ENCODE measurements around the gene GRK4.
"Not testable (repeated sequence)": the region's sequence is repeated elsewhere in the genome, so short reads cannot be mapped to it uniquely, and the experiment has no call there.

The GRK4 gene

DNA sequence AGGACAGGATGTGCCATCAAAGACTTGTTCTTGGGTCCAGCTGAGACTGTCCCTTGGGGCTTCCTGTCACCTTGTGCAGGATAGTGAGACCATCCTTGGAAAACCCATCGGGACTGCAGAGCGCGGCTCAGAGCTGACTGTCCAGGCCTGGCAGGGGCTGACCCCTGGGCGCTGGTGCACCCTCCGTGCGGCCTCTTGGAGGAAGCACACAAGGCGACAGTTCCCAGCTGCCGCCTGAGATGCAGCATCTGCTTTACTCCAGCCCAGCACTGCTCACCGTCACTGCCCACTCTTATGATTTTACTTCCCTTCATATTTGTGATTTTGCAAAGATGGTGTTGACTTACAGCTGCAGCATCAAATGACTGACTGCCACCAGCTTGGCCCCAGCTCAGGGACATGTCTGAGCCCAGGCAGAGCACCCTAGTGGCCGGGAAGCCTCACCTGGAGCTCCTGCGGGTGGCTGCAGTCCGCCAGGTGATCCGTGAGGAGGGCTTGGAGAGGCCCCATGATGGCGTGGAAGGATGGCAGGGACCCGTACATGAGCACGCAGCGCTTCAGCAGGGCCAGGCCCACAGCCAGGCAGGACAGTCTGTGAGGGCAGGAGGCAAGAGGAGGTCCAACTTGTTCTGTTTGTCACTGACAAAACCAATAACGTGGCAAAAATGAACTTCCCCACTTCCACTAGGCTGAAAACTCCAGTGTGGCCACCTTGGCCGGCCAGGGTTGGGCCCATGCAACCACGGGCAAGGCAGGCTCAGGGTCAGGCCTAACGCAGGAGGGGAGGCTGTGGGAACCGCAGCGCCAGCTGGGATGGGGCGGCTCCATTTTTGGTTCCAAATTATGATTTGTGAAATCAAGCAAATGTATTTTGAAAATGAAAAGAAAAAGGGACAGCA, 22.0 kb upstream of the GRK4 start:
- no peak for DNase-seq (ENCODE audit: low spot score)

DNA sequence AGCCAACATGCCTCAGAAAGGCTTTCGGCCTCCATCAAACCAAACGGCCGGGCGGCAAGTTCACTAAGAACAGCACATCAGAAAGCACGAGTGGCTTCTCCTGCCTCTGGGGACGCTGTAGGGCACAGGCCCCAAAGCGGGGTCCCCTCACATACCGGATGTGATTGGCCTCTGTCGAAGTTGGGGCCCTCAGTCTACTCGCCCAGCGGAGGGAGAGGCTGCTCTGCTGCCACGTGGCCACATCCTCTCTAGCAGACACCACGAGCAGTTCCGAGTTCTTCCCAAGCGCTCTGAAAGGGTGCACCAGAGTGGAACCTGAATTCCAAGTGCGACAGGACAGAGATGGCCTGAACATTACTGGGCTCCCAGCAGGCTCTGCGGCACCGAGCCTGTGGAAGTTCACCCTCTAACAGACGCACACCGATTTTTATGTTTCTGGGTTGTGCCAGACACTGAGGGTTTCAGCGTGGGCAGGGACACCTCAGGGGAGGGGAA, 21.3 kb upstream of the GRK4 start:
- DNase-seq (ENCODE audit: low spot score), result no peak

DNA sequence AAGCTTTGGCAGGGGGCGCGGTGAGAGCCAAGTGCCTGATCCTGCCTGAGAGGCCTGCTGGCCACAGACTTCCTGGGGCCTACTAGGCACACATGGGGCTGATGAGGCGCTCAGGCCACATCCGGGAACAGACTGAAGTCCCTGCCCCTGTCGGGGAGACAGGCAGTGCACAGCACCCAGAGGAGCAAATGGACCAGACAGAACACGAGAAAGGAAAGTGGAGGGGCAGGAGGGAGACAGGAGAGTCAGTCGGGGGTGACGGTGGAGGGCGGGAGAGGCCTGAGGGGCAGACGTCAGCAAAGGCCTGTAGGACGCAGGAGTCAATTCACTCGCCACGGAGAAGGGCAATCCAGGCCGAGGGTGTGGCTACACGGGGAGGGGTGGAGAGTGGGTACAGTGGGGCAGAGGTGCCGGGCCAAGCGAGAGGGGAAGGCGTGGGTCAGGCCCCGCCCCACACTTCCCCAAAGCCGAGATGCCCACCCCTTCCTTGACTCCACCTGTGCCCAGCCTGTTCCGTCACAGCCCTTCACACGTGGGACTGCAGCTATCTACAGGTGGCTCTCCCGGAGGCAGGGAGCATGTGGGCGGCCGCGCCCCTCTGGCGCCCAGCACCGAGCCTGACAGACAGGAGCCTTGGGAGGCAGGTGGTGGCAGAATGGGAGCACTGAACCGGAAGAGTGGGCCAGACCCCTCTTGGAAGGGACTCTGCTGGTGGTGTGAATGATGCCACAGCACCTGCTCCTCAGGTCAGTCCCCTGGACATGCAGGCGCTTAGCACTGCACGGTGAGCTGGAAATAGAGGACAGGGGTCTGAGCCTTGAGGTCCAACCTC, 20.6 kb upstream of the GRK4 start:
- DNase-seq (ENCODE audit: low spot score), result no peak

DNA sequence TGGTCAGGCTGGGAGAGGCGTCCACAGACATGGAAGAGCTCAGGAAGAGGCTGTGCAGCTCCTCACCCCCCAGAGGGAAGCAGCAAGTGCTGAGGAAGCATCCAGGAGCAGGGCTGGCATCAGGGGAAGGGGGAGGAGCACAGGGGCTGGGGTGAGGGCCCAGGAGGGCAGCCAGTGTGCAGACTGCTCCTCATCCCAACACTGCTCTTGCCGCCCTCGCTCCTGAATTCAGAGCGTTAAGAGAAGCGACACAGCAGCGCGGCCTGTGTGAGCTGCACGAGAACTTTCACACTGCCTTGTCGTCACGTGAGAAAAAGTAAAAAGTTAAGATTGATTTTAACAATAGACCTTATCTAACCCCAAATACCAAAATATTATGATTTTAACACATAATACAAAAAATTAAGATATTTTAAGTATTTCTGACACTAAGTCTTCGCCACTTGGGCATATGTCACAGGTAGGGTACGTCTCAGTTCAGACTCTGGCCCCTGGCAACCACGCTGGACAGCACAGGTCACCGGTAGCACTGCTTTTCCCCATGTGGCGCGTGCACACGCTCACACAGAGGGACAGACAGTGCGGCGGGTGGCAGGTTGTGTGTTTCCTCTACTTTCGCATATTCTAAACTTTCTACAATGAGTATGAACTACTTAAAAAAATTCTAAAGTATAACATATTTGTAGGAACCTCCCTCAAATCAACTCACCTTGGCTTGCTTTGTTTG, 19.8 kb upstream of the GRK4 start:
- DNase-seq (ENCODE audit: low spot score), result no peak

DNA sequence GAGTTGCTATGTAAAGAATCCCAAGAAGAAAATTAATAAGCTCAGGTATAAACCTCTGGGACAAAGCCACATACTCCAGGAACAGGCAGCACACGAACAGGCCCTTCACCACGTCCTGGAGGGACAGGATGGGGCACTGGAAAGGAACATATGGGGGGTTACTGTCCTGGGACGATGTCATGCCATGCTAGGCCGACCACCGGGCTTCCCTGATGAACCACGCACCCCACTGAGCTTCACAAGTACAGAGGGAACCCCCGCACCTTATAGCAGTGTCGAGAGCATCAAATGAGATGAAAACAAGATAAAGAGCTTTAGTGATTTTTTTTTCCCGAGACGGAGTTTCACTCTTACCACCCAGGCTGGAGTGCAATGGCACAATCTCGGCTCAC, 19.3 kb upstream of the GRK4 start:
- no peak for DNase-seq (ENCODE audit: low spot score)

DNA sequence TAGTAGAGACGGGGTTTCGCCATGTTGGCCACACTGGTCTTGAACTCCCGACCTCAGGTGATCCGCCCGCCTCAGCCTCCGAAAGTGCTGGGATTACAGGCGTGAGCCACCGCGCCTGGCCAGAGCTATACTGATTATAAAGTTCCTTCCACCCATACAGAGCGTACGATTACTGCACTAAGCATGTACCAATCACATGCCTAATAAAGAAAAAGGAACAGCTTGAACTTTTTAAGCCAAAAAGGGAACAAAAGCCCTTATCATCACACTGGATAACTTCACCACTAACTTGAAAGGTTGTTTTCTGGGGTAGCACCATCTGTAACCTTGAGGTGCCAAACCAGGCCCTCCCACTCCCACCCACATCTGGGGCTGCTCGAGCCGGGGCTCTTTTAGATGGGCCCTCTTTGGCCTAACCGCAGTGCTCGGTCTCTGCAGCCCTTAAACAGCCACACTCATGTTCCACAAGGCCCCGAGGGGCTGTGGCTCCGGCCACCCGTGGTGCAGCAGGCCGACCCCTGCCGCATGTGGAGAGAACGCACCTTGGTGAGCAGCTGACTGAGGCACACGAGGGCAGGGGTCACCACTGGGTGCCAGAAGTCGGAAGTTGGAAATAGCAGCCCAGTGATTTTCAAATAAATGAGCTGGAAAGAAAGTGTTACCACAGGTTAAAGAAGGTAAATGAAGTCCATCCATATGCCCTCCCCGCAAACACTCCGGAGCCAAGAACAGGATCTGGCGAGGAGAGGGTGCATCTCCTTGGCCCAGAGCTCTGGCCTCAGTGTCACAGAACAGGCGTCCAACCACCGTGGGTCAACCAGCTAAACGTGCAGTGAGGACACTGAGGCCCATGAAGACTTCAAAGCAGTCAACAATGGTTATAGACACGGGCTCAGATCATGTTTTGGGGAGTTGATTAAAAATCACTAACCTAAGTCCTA, 18.5 kb upstream of the GRK4 start:
- no peak for DNase-seq (ENCODE audit: low spot score)

DNA sequence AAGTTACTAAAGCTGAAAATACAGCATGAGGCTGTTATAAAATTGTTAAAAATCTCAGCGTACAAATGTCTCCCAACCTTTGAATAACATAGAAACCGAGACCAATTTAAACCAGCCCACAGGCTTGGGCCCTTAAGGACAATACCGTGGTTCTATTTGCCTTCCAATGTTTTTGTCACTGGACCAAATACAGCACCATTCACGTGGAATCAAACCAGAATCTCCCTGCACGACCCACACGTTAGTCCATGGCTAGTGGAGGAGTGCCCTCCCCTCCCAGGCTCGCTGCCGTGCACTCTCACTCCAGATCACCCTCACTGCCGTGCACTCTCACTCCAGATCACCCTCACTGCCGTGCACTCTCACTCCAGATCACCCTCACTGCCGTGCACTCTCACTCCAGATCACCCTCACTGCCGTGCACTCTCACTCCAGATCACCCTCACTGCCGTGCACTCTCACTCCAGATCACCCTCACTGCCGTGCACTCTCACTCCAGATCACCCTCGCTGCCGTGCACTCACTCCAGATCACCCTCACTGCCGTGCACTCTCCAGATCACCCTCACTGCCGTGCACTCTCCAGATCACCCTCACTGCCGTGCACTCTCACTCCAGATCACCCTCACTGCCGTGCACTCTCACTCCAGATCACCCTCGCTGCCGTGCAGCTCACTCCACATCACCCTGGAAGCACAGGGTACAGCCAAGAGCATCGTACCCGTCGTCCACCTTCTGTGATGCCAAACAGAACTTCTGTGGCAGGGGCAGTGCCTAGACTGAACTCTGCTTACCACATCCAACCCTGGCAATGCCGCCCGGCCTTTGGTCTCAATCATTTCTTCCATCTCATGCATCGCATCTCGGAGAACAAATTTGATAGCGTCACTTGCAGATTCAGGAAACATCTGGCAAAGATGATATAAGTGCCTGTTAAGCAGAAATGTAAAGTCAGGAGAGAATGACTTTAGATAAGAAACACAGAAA, 17.5 kb upstream of the GRK4 start:
- not testable (repeated sequence) for DNase-seq (ENCODE audit: low spot score)

DNA sequence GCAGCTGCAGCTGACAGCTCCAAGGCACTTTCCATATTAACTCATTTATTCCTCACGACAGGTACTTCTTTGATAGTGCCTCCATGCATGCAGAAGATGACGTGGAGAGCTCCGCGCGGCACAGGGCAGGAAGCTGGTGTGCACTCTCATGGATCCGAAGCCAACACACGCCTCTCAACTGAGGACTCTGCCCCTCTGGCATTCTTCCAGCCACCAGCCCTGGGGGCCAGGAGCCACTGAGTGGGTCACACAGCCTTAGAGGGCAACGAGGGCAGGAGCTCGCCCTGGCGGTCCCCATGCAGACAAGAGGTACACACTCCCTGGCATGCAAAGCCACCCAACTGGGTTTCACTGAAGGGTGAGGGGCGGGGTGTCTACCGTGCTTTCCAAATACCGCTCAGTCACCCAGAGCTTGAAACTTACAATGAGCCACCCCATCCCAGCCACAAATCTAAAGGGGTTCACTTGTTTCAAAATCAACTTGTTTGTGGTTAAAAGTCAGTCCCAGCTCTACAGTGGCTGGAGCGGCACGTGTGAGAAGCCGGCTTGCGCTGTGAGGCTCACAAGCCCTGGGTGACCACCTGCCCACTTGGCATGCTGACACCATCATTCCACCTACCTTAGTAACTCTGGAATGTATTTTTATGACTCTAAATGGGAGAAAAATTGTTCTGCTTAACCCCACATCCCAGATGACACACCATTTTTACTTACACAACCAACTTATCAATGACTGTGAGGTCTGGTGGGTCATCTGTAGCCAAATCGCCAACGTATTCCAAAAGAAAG, 16.4 kb upstream of the GRK4 start:
- DNase-seq (ENCODE audit: low spot score), result no peak

DNA sequence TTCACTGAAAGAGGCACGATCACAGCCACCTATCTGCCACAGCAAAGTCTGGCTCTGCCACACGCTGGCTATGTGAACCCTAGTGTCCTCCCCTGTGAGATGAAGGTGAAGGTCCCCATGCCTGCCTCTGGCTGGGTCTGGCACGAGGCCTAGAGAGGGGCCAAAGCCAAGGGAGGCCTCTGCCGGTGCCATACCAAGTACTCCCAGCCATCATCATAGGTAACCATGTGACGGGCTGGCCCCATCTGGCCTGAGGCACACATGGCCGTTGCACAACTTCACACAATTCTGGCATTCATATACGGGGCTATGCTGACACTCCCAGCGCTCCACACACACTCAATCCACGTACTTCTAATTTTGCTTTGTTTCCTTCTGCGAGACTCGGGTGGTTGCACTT, 15.4 kb upstream of the GRK4 start:
- DNase-seq (ENCODE audit: low spot score), result no peak

DNA sequence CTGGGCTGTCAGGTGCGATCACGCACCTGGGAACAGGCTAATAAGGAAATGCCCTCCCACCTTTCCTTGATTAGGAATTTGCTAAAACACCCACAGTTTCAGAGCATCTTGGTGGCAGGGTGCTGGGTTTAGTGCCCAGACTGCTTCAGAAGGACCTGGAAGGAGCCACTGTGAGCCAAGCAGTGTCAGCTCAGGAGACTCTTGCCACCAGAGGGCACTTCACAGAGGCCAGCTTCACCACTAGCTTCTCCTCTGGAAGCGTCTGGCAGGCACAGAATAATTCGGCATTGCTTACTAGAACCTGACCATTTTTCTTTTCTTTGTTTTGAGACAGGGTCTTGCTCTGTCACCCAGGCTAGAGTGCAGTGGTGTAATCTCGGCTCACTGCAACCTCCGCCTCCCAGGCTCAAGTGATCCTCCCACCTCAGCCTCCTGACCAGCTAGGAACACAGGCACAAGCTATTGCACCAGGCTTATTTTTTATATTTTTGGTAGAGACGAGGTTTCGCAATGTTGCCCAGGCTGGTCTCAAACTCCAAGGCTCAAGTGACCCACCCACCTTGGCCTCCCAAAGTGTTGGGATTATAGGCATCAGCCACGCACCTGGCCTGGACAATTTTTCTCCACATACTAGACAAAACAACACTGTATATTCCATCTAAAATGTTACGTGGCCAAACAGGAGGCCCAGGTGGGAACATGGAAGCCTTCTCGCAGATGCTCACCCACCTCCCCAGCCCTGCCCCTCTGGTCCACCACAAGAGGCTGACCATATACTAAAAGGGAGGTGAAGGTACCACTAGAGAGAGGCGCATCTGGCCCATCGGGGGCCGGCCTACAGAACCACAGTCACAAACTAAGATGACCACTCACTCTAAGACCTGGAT, 14.2 kb upstream of the GRK4 start:
- peak; percentile 64 for DNase-seq (ENCODE audit: low spot score)

DNA sequence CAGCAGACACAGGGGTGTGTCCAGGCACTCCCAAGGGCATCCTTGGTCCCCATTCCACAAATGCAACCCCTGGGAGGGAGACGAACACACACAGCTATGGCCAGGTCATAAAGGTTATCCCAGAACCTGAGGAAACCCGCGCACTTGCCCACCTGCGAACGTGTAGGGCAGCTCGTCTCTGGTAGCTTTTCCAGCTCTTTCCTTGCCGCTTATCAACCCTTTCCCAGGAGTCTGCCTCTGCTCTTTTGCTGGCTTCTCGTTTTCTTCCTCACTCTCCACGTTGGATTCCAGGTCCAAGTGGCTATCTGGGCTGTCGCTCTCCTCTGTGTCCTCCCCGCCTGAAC, 13.6 kb upstream of the GRK4 start:
- DNase-seq (ENCODE audit: low spot score), result no peak

DNA sequence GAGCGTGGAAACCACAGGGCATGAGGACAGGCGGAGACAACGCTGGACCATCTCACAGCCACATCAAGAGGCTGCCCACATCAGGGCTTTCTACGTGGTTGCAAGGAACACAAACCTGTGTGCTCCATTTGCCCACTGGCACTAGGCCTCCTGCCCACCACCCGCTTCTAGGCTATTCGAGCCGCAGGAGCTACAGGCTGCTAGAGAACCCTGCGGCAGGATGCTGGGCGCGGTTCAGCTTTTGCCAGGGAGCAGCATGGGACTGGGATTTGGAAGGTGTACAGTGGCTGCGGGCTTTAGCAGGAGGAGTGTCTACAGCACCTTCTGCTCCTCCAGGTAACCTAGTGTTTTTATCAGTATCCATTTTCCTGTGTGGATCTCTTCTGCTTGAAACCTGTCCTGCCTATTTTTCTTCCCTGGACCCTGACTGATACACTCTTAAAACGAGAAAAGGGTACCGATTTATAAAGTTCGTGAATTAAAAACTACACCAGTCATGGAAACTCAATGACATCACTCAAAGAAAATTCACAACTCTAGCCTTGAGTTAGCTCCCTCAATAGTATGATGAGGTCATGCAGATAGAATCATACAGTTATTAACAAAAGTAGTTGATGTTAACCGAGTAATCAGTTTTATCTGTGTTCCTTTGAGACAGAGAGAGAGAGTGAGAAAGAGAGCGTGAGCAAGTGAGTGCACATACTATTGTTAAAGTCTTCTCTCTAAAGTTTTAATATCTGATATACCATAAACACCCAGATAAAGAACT, 13.0 kb upstream of the GRK4 start:
- DNase-seq (ENCODE audit: low spot score), result no peak

DNA sequence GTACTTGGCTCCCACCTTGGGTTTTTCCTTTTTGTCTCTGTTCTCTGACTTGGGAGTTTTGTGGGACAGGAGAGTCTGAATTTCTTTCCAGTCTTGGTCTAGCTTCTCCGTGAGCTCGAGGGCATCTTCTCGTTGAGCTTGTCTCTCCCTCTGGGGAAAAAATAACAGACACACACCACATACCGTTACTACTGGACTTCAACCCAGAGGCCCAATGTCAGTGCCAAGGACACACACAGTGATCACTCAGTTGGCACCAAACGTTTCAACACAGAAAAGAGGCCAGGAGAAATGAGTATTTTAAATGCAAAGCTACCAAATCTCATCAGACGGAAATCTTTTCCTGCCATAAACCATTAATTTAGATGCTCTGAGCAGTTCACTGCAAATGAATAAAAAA, 9.9 kb upstream of the GRK4 start:
- no peak for DNase-seq (ENCODE audit: low spot score)

DNA sequence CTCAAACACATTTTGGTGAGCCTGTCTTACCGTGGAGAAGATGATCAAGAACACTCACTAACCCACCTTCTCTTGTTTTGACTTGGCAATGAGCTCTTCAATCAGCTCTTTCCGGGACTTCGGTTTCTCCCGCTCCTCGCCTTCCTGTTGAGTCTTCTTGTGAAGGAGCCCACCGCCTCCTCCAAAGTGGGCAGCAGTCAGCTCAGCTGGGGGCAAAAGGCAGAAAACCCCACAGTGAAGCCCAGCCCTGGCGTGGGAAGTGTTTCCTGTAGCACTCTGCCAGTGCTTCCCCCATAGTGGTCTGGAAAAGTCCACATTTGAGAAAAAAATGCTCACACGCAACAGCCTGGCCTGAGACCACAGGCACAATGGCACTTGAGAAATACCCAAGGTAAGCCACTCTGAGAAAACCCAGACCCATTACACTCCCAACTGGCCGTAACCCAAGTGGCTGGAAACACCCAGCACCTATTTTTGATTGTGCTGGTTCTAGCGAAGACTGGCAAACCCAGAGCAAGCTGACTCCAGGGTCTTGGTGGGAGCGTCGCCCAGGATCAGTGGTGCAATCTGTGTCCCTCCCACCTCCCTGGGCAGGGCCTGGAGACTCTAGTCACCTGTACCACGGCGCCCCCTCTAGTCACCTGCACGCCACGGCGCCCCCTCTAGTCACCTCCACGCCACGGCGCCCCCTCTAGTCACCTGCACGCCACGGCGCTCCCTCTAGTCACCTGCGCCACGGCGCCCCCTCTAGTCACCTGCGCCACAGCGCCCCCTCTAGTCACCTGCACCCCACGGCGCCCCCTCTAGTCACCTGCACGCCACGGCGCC, 8.8 kb upstream of the GRK4 start:
- DNase-seq (ENCODE audit: low spot score), result no peak

DNA sequence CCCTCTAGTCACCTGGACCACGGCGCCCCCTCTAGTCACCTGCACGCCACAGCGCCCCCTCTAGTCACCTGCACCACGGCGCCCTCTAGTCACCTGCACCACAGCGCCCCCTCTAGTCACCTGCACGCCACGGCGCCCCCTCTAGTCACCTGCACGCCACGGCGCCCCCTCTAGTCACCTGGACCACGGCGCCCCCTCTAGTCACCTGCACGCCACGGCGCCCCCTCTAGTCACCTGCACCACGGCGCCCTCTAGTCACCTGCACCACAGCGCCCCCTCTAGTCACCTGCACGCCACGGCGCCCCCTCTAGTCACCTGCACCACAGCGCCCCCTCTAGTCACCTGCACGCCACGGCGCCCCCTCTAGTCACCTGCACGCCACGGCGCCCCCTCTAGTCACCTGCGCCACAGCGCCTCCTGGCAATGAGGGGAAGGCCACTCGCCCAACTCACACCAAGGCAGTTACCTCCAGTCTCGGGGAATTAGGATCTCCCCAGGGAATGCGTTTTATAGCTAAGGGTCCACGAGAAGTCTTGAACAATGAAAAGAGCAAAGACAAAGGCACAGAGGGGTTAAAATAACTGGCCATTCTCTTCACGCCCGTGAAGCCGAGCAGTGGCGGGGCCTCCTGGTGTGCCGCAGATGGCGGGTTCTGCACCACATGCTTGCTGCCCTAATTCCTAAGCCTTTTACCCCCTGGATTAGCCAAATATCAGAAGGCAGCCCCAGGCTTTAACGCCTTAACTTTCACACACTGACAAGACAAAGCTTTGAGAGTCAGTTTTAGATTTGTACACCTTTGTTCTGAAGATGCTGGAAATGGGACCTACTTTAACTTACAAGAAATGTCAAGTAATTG, 8.0 kb upstream of the GRK4 start:
- DNase-seq (ENCODE audit: low spot score), result not testable (repeated sequence)

DNA sequence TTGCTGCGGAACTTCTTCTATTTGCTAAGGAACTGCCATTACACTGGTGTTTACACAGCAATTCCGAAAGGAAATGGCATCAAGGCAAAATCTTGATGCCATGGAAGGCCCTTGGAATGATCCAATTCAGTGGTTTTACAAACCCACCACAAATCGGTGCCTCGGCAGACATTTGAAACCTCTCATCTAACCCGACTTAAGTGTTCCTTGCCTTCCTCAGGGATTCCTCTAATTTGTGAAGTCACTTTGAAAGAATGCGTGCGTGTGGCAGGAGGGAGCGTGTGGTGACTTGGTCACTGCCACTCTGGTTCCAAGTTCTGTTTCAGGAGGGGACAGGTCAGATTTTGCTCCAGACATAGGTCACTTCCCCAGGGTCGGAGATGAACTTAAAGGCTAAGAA, 4.9 kb upstream of the GRK4 start:
- DNase-seq (ENCODE audit: low spot score), result no peak

All from hepatic stellate cell (primary cell).